Astrocyte of the spinal cord (primary cell): Measurements from ENCODE around the gene SLC2A14.
A peak's percentile ranks its signal among the peaks of the same experiment; 100 is the strongest.
"Not testable (repeated sequence)": the region's sequence is repeated elsewhere in the genome, so short reads cannot be mapped to it uniquely, and the experiment has no call there.

Experiments used
- DNase-seq: peaks from one replicate; pipeline ENCODE4 v3.0.0; 2011; ENCODE audit warnings: low read depth, low spot score
- H3K4me3 ChIP-seq: 2 replicates; pipeline ENCODE4 v1.5.1; 2011; ENCODE audit warnings: low read depth, mild to moderate bottlenecking, low read length, moderate library complexity
- in situ Hi-C: cut with HindIII; loops from 2 replicates; pipeline ENCODE4 v1.10.0; 2017; ENCODE audit warnings: low sequenced_read_pairs
- TF ChIP-seq, protein P1 (sequence below): IDR thresholded peaks from 2 replicates; pipeline ENCODE4 v1.5.1; 2012; ENCODE audit warnings: low read depth, mild to moderate bottlenecking, low read length, inconsistent platforms

The SLC2A14 gene

DNA sequence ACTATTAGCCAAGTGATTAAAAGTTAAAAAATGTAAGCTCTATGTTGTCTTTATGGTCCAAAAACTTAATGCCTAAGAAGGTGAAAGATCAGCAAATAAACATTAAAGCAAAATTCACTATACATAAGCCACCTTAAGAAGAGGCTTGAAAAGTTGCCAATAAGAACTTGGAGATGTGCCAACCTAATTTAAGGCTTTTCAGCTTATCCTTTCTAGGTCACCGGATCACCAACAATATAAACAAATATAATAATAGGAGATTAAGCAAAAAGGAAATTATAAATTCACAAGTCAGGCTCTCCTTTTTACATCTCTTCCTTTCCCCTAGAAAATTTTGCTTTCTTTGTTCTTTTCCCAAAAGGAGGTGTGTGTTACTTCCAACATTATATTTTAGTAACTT lies 32.4 kb upstream of the SLC2A14 start:
- TF ChIP-seq, protein P1, sequence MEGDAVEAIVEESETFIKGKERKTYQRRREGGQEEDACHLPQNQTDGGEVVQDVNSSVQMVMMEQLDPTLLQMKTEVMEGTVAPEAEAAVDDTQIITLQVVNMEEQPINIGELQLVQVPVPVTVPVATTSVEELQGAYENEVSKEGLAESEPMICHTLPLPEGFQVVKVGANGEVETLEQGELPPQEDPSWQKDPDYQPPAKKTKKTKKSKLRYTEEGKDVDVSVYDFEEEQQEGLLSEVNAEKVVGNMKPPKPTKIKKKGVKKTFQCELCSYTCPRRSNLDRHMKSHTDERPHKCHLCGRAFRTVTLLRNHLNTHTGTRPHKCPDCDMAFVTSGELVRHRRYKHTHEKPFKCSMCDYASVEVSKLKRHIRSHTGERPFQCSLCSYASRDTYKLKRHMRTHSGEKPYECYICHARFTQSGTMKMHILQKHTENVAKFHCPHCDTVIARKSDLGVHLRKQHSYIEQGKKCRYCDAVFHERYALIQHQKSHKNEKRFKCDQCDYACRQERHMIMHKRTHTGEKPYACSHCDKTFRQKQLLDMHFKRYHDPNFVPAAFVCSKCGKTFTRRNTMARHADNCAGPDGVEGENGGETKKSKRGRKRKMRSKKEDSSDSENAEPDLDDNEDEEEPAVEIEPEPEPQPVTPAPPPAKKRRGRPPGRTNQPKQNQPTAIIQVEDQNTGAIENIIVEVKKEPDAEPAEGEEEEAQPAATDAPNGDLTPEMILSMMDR = no peak
- in situ Hi-C loops = no loop called here
- DNase-seq = peak; percentile 31

DNA sequence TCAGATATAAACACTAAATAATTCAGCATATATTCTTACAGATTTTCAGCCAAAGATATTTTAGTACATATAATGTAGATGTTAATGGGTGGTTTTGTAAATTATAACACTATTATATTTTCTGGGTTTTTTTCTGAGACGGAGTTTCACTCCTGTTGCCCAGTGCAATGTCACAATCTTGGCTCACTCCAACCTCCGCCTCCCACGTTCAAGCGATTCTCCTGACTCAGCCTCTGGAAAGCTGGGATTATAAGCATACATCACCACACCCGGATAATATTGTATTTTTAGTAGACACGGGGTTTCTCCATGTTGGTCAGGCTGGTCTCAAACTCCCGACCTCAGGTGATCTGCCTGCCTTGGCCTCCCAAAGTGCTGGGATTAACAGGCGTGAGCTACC lies 29.7 kb upstream of the SLC2A14 start:
- in situ Hi-C loops, DNase-seq, H3K4me3 ChIP-seq: not testable (repeated sequence)

More for the DNA sequence above, 32.4 kb upstream of the SLC2A14 start:
- no peak overlapping the region for H3K4me3 ChIP-seq

DNA sequence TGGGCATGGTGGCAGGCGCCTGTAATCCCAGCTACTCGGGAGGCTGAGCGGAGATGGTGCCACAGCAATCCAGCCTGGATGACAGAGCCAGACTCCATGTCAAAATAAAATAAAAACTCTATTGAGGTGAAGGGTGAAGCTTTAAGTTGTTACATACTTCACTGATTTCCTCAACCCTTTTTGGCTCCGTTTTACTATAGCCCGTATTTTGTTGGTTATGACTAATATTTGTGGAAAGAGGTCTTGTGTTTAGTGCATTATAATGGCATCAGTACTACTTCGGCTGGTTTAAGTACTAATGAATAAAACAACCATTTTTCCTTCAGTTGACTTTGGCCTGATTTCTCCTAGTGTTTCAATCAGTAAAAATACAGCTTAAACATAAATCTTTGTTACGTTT lies 27.0 kb upstream of the SLC2A14 start:
- in situ Hi-C loops = no loop called here
- no peak for DNase-seq
- TF ChIP-seq, protein P1 = no peak
- H3K4me3 ChIP-seq = no peak overlapping the region

DNA sequence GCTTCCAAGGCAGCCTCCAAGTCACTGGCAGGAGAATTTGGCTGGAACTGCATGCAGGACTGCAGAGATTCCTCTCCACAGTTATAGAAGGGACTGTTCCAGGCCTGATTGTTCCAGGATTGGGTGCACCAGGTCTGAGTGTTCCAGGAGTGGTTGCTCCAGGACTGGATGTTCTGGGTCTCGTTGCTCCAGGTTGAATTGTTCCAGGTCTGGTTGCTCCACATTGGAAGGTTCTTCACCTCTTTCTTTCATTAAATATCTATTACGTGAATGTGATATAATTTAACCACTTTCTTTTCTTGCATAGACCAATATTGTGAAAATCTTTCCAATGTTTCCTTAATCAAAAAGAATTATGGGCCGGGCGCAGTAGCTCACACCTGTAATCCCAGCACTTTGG lies 24.0 kb upstream of the SLC2A14 start:
- in situ Hi-C loops, DNase-seq, H3K4me3 ChIP-seq: not testable (repeated sequence)

DNA sequence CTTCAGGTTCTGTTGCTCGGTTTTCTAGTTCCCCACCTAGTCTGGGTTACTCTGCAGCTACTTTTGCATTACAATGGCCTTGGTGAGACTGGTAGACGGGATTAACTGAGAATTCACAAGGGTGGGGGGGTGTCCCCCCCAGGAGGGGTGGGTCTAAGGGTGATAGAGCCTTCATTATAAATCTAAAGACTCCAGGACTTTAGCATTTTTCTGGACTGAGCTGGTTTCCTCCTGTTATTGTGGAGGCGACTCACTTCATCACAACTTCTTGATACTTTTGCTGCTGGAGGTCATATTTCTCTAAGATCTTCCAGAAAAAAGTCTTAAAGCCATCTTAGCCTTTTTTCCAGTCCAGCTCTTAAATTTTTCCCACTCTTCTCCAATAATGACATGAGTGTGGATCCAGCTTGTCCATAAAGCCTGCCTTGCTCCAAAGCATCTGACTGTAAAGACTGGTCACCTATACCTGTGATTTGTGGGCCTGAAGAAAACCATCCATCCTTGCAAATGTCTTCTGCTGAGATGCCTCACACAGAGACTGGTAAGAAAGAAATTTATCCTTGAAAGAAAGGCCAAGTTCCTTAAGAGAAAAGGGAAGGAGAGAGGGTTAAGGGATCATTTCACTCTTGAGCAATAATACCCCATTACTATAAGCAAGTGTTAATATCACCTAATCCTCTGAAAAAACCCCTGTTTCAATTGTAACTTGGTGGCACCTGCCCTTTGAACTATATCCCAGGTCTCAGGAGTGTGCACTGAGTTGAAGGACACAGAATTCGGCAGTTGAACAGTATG lies 19.7 kb upstream of the SLC2A14 start:
- DNase-seq = no peak
- TF ChIP-seq, protein P1 = no peak
- in situ Hi-C loops = no loop called here
- H3K4me3 ChIP-seq = no peak overlapping the region

DNA sequence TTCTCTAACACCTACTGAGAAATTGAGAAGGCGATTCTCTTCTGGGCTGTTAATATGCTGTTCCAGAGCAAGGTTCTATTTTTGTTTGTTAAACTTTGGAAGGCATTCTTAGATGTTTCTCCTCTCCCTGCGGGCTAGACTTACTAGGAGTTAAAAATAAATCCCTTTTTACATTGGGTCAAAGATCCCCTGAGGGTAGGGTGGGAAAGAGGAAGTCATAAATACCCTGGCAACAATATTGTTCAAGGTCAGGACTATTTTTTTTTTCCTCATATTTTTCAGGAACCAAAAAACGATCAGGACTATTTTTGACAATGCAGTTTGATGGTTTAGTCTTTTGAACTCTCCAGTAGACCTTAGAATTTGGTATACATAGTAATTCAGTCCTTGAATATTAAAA lies 12.0 kb upstream of the SLC2A14 start:
- no peak for DNase-seq
- in situ Hi-C loops = no loop called here
- TF ChIP-seq, protein P1 = no peak
- no peak overlapping the region for H3K4me3 ChIP-seq

DNA sequence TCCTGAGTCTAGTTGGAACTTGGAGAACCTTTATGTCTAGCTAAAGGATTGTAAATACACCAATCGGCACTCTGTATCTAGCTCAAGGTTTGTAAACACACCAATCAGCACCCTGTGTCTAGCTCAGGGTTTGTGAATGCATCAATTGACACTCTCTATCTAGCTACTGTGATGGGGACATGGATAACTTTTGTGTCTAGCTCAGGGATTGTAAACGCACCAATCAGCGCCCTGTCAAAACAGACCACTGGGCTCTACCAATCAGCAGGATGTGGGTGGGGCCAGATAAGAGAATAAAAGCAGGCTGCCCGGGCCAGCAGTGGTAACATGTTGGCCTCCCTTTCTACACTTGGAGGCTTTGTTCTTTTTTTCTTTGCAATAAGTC lies 9.0 kb upstream of the SLC2A14 start:
- in situ Hi-C loops, H3K4me3 ChIP-seq: not testable (repeated sequence)

DNA sequence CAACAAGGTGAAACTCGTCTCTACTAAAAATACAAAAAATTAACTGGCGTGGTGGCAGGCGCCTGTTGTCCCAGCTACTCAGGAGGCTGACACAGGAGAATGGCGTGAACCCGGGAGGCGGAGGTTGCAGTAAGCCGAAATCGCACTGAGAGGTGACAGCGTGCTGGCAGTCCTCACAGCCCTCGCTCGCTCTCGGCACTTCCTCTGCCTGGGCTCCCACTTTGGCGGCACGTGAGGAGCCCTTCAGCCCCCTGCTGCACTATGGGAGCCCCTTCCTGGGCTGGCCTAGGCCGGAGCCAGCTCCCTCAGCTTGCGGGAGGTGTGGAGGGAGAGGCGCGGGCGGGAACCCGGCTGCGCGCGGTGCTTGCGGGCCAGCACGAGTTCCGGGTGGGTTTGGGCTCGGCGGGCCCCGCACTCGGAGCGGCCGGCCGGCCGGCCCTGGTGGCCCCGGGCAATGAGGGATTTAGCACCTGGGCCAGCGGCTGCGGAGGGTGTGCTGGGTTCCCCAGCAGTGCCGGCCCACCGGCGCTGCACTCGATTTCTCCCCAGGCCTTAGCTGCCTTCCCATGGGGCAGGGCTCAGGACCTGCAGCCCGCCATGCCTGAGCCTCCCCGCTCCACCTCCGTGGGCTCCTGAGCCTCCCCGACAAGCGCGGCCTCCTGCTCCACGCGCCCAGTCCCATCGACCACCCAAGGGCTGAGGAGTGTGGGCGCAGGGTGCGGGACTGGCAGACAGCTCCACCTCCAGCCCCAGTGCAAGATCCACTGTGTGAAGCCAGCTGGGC lies 8.4 kb upstream of the SLC2A14 start:
- in situ Hi-C loops, DNase-seq, H3K4me3 ChIP-seq: not testable (repeated sequence)

More for the DNA sequence above, 9.0 kb upstream of the SLC2A14 start:
- not testable (repeated sequence) for DNase-seq
